Panc1 (cell line): ENCODE data around the gene NEGR1.

Experiments
- CTCF ChIP-seq: fragments of 450-650 bp; IDR thresholded peaks from 2 replicates; pipeline ENCODE4 v1.5.1; 2017; ENCODE audit warnings: mild to moderate bottlenecking
- POLR2AphosphoS5 ChIP-seq: IDR thresholded peaks from 2 replicates; pipeline ENCODE4 v1.6.1; 2012; ENCODE audit warnings: mild to moderate bottlenecking, low read depth, low read length, moderate library complexity
- REST ChIP-seq, 2 experiments: IDR thresholded peaks; 2 replicates each; pipeline ENCODE4 v1.6.1; 2011 to 2012; ENCODE audit warnings: low read depth in 2 of 2, control low read depth in 1 of 2, low read length in 1 of 2, mild to moderate bottlenecking in 1 of 2, moderate library complexity in 1 of 2; ENCODE audit not compliant: insufficient read depth in 1 of 2
- SIN3A ChIP-seq: IDR thresholded peaks from 2 replicates; pipeline ENCODE4 v1.6.1; 2012; ENCODE audit warnings: low read depth, mild to moderate bottlenecking, low read length, moderate library complexity, borderline replicate concordance; ENCODE audit not compliant: insufficient read depth
- TCF7L2 ChIP-seq: IDR thresholded peaks from 2 replicates; pipeline ENCODE4 v1.6.1; 2011; ENCODE audit warnings: mild to moderate bottlenecking, low read depth, low read length, inconsistent platforms

GRCh38 chr1:71350330-71350729 lies 932.0 kb downstream of the NEGR1 start:
- TF ChIP-seq CTCF (no peak), REST (IDR thresholded peaks at IDR 0.05; ENCODE audit: insufficient read depth in 1 of 2, low read depth in 2 of 2, low read length in 1 of 2) (no peak), SIN3A (no peak), POLR2AphosphoS5 (no peak), TCF7L2 (no peak)
